NOMO-1 treated with dmso at 0.1 percent for 144 hours (cell line): Measurements from ENCODE around the gene SH3D21.

ENCODE experiments used
- DNase-seq: peaks from one replicate; lab custom pipeline; 2025; ENCODE audit not compliant: unreplicated experiment; lab: John Stamatoyannopoulos, UW

The SH3D21 gene

GRCh38 chr1:36328713-36329112 lies 22.5 kb downstream of the SH3D21 start:
- no peak for DNase-seq

GRCh38 chr1:36329817-36330216 lies 23.6 kb downstream of the SH3D21 start:
- no peak for DNase-seq

GRCh38 chr1:36330940-36331339 lies 24.8 kb downstream of the SH3D21 start:
- DNase-seq: no peak

GRCh38 chr1:36337830-36338229 lies 31.7 kb downstream of the SH3D21 start:
- no peak for DNase-seq

GRCh38 chr1:36339215-36339614 lies 33.0 kb downstream of the SH3D21 start:
- no peak for DNase-seq

GRCh38 chr1:36339615-36340014 lies 33.4 kb downstream of the SH3D21 start:
- no peak for DNase-seq

GRCh38 chr1:36341626-36342320 lies 35.6 kb downstream of the SH3D21 start:
- DNase-seq: no peak

- no peak for DNase-seq
Measured at GRCh38 chr1:36342426-36343185, 36.4 kb downstream of the SH3D21 start.

GRCh38 chr1:36343651-36344394 lies 37.7 kb downstream of the SH3D21 start:
- DNase-seq: no peak

- DNase-seq: no peak
Measured at GRCh38 chr1:36344395-36344680, 38.2 kb downstream of the SH3D21 start.

GRCh38 chr1:36345353-36345752 lies 39.2 kb downstream of the SH3D21 start:
- DNase-seq: no peak

- DNase-seq: no peak
Measured at GRCh38 chr1:36346741-36347370, 40.7 kb downstream of the SH3D21 start.

GRCh38 chr1:36349241-36349671 lies 43.1 kb downstream of the SH3D21 start:
- DNase-seq: no peak

GRCh38 chr1:36349839-36350238 lies 43.7 kb downstream of the SH3D21 start:
- DNase-seq: no peak

GRCh38 chr1:36350659-36351226 lies 44.6 kb downstream of the SH3D21 start:
- no peak for DNase-seq

GRCh38 chr1:36351227-36351977 lies 45.2 kb downstream of the SH3D21 start:
- no peak for DNase-seq

GRCh38 chr1:36352125-36352909 lies 46.1 kb downstream of the SH3D21 start:
- DNase-seq: no peak

- DNase-seq: no peak
Measured at GRCh38 chr1:36352910-36353878, 47.0 kb downstream of the SH3D21 start.

GRCh38 chr1:36354486-36354885 lies 48.3 kb downstream of the SH3D21 start:
- DNase-seq: no peak
